Right renal cortex interstitium (tissue), 3 donors: Measurements from ENCODE around the gene SDR9C7. TPM values are rescaled to one million over a fixed set of nuclear protein-coding genes. Genes with fewer than 3 reads are reported as not detected.
"Not testable (repeated sequence)": the region's sequence is repeated elsewhere in the genome, so short reads cannot be mapped to it uniquely, and the experiment has no call there.

ENCODE experiments used
- DNase-seq, 3 donors: peaks; one replicate each; pipeline ENCODE4 v3.0.0-alpha.2; 2013; ENCODE audit warnings: low read depth in 3 of 3, low spot score in 2 of 3
- polyA plus RNA-seq, 3 donors: library from polyadenylated mRNA; unstranded; fragments of 120-200 nt; gene quantifications; one replicate each; pipeline ENCODE4 v1.2.1, GENCODE V29; 2013; ENCODE audit not compliant: insufficient read length in 3 of 3

SDR9C7 gene
- polyA plus RNA-seq, 3 donors, result 0.07 to 0.11 TPM; not detected in 1

DNA sequence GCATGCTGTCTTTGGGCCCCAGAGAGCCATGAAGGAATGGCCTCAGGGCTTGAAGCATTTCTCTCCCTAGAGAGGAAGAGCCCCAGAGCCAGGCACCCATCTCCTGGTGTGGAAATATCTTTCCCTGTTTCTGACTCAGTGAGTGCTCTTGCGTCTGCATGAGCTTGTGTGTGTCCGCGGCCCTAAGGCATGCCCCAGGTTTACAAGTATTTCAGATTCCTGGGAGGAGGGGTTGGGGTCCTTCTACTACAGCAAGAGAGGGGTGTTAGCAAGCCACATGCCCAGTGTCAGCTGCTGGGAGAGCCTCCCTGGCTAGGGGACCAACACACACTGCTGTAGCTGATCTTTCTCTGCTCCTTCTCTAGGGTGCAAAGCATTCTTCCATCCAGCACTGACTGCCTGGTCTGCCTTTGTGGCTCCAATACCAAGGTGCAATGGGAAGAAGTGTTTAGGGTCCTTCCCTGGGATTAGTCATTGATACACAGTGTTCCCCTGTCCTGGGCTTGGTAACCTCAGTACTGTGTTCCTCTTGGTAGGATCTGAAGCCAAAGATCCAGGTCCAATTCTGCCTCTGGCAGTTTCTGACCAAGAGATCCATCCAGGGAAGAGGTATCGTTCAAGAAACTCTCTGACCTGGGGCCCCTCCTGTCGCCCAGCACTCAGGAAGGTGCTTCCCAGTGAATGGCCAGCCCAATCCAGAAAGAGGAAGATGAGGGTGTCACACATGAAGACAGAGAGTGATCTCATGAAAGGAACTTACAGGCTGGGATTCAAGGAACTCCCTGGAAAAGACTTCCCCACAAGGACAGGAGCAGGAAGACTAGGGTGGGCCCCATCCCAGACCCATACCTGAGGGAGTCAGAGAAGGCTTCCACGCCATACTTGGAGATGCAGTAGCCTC is 20.1 kb upstream of the SDR9C7 start:
- no peak for DNase-seq

DNA sequence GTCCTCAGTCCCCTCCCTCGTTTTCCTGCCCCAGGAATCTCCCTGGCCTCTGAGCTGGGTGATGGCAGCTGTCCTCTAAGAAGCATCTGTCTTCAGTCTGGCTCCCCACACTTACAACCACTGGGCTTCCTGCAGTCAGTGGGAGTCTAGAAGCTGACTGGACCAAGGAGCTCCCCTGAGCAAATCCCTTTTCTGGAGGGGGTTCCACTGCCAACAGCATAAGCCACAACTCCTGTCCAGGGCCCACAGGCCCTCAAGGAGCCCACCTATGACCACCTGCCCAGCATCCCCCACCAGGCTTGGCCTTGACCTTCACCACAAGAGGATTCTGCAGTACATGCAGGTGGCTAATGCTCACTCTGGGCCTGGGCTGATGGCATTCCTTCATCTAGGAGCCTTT is 19.1 kb upstream of the SDR9C7 start:
- no peak for DNase-seq

DNA sequence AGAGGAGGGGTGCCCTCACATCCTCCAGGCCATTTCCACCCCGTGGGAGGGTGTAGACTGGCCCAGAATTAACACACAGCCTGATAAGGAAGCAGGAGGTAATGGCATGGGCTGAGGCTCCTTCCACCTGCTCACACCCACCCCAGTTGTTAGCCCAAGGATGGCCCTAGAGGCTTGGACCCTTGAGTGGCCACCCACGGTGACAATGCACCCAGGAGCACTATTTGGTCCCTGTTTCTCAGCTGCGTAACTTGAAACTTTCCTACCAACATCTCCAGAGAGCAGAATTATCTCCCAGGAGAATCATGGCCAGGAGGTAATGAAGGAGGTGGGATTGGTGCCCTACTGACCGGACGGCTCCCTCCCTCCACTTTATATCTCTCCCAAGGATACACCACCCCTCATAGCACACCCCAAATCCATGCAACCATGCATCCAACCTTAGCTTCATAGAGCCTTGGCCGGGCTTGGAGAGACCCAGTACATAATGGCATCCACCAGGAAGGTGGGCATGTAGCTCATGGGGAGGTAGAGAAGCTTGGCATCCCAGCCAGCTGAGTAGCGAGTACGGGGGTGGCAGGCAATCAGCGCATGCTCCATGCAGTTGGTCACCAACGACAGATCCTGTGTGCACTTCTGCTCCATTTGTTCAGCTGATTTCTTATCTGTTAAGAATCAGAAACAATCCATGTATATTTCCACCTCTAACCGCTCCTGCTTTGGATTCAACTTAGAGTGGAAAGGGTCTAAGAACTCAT is 17.6 kb upstream of the SDR9C7 start:
- no peak for DNase-seq

DNA sequence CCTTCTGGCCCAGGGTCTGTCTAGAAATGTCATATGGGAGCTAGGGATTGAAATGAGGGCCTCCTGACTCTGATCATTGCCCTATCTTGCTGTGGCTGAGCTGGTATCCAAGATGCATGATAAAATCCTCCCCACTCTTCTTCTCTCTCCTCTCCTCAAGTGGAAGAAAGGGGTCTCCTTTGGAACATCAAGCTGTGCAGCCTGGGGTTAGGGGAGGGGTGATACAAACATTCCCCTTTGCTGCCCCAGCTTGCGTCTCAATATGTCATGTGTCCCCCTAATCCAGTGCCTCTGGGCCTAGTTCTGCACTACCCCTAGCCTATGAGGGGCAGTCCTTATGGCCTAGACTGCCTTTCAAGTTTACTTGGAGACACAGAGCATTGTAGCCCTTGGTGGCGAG is 14.7 kb upstream of the SDR9C7 start:
- DNase-seq, result no peak

DNA sequence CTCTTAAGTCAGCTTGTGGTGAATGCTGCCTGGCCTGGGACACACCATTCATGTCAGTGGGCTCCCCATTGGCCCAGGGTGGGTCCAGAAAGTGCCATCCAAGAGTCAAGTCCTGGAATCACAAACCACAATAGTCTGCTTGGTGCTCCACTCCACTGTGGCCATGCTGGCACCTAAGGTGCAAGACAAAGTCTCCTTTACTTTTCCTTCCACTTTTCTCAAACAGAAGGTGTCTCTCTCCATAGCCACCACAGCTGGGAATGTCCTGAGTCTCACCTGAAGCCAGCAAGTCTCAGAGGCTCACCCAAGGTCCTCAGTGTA is 14.2 kb upstream of the SDR9C7 start:
- DNase-seq, result no peak

DNA sequence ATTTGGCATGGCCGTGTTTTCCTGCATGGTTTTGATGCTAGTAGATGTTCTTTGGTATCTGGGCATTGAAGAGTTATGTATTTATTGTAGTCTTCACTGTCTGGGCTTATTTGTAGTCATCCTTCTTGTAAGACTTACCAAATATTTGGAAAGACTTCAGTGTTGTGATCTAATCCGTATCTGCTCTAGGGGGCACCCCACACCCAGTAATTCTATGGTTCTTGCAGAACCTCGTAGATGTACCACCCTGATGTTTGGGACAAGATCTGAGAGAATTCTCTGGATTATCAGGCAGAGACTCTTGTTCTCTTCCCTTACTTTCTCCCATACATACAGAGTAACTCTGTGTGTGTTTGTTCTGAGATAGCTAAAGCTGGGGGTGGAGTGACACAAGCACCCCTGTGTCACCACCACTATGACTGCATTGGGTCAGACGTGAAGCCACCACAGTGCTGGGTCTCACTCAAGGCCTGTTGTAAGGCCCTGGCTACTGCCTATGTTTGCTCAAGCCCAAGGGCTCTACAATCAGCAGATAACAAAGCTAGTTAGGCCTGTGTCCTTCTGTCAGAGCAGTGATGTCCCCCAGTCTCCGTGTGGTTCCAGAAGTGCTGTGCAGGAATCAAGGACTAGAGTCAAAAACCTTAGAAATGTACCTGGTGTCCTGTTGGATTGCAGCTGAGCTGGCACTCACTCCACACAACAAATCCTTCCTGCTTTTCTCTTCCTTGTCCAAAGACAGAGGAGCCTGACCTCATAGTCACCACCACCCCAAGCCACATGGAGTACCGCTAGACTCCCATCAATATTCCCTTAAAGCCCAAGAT is 13.6 kb upstream of the SDR9C7 start:
- DNase-seq, result no peak

DNA sequence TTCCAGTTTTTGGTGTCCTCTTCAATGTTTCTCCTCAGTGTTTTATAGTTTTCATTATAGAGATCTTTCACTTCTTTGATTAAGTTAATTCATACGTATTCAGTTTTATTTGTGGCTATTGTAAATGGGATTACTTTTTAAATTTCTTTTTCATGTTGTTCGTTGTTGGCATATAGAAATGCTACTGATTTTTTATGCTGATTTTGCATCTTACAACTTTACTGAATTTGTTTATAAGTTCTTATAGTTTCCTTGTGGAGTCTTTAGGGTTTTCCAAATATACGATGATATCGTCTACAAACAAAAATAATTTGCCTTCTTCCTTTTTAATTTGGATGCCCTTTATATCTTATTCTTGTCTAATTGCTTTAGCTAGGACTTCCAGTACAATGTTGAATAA is 9.7 kb upstream of the SDR9C7 start:
- no peak for DNase-seq

DNA sequence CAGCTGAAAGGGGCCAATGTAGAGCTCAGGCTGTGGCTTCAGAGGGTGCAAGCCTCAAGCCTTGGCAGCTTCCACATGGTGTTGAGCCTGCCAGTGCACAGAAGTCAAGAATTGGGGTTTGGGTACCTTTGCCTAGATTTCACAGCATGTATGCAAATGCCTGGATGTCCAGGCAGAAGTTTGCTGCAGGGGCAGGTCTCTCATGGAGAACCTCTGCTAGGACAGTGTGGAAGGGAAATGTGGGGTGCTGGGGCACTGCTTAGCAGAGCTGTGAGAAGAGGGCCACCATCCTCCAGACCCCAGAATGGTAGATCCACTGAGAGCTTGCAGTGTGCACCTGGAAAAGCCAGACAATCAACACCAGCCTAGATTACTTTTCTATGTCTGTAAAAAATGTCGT is 9.2 kb upstream of the SDR9C7 start:
- DNase-seq, result not testable (repeated sequence)

DNA sequence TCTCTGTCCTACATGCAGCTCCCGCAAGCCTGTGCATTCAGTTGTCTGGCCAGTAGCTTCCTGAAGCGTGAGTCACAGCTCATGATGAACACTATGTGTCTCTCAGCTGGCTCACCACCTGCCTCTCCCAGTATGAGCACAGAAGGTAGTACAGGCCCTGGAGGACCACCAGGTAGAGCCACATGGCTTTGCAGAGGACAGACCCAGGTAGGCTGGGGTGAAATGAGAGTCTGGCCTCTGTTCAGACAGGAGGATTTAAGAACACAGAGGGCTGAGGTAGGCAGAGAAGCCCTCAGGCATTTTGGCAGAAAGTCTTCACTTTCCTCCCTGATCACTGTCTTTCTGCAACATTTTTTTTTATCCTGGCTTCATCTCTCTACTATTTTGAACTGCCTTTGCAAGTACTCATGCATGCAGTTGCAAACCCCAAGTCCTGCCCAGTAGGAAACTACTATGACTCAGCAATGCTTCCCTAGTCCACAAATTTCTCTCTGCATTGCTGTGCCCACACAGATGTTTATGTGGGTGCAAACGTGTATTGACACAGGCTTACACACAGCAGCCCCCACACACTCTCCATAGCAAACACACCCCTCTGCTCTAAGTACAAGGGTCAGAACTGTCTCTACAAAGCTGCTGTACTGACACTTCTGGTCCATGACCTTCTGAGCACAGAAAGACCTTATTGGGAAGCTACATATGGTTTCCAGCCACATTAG is 7.2 kb upstream of the SDR9C7 start:
- DNase-seq, result no peak

DNA sequence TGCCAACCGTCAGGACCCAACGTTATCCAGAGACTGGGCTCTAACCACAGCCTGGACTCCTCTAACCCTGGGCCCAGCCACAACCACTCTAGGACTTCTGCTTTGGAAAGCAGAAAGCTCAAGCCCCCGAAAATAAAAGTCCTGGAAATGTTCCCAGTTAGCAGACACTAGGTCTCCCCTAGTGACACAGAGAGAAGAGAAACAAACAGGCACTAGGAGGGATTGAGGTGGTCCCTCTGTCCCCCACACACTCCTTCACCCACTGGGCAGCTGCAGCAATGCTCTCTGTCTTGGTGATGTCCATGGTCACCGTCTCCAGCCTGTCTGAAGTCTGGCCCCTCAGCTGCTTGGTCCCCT is 6.7 kb upstream of the SDR9C7 start:
- DNase-seq, result not testable (repeated sequence)

DNA sequence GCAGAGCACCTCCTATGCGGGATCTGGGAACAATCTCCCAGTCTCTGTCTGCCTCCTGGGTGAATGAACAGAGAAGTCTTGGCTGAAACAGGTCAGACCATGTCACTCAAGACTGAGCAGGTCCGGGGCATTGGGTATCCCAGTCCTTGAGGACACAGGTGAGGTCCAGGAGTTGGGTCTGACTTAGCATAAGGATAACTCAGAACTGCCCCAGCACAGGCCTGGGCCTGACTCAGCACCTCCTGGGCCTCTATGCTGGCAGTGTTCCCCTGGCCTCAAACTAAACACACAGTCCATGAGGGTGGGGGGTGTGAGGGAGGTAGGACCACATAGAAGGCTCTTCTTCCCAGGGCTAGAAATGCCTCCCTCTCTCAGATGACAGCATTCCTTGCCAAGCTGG is 1.5 kb upstream of the SDR9C7 start:
- no peak for DNase-seq

DNA sequence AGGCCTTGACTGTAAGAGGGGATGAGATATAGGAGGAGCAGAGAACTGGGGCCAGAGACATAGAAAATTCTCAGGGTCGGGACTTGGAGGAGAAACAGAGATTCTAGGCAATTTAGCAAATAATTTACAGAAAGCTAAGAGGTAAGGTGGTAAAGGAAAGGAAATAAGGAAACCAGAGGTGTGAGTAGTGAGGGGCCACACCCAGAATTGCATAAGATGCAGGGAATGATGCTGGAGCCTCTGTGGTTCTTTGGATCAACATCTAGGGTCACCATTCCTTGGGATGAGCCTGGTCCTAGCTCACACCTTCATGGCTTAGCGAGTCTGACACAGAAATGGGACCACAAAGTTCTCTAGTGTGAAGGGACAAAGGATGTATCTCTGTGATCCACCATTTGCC is 949 bp upstream of the SDR9C7 start:
- no peak for DNase-seq

DNA sequence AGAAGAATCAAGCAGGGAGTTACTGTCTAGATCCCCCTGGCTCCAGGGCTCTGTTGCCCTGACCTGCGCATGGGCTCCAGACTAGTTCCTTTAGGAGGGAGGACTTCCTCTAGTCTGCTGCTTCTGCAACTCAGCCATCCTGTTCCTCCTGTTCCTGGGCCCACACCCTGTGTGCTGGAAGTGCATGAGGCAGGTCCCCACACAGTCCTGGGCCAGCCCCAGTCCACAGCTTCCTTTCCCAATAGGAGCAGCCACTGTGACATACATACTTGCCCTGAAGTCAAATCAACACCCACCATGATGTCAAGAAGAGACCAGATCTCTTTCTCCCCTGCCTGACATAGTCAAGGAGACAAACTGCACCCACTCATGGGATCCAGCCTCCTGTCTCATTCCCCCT is 1.3 kb downstream of the SDR9C7 start:
- DNase-seq, result no peak

DNA sequence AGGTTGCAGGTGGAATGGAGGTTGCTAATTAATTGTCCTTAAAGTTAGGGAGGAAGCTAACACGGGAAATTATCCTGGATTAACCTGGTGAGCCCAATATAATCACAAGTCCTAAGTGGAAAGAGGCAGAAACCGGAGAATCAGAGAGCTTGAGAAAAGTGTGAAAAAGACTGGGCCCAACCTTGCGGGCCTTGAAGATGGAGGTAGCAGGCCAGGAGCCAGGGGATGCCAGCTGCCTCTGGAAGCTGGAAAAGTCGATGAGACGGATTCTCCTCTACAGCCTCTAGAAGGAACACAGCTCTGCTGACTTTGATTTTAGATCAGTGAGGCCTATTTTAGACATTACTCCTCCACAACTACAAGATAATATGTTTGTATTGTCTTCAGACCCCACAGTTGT is 2.1 kb downstream of the SDR9C7 start:
- no peak for DNase-seq

DNA sequence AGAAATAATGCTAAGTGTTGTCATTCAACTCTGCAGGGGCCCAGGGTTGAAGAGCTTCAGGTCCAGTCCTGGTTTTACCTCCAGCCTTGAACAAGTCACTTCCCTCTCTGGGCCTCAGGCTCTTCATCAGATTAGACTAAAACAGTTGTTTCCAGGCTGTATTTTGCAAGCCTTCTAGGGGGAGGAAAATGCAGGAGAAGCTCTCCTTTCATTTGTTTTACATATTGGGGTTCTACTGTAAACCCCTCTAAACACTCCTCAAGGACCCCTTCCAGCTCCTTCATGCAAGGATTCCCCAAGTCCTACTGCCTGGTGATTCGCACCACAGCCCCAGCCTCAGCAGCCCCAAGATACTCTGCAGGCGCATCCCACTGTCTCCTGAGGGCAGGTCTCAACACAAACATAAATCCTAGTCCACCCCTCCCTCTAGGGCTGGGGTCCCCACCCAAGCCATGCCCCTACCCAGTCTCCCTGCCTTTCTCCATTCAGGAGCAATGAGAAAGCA is 2.7 kb downstream of the SDR9C7 start:
- DNase-seq, result peak; percentile 29 to 49 (median 36)

DNA sequence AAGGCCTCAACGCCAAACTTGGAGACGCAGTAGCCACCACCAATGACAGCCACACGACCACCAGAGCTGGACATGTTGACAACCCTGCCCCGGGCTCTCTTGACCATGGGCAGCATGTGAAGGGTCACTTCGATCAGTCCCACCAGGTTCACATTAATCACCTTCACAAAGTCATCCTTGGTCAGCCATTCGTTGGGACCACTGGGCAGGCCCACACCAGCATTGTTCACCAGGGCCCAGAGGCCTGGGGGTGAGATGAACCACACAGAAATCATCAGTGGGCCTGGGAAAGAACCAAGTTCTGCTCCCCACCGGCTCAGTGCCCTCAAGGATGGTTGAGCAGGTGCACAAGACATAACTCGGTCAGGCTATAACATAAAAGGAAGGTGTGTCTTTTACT is 4.0 kb downstream of the SDR9C7 start:
- no peak for DNase-seq

DNA sequence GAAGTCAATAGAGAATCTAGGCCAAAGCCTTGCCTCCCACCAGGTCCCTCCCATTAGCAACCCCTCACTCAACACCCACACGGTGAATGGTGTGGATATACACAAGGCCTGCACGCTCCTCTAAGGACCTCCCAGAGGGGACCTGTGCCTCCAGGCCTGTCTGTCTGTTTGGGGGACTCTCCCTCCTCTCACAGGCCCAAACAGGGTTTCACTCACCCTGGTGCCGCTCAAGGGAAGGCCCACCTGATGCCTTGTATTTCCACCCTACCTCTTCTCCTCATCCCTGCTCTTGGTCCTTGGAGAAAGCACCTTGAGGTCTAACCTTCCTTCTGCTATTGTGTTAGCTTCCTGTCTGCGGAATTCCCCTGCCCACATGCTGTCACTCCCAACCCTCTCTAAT is 4.4 kb downstream of the SDR9C7 start:
- no peak for DNase-seq

DNA sequence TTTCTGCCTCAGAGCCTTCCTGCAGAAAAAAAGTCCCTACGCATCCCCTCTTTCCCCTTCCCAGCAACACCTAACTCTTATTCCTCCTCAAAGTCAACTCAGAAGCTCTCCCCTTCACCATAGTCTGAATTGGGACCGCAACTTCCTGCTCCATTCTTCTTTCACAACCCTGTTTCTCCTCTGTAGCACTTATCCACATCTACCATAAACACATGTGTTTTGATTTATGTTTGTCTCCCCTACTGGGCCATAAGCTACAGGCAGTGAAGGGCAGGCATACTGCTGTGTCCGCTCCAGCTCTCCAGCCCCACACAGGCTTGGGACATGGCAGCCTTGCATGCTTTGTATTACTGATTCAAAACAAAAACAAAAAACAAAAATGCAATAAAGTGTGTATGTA is 5.9 kb downstream of the SDR9C7 start:
- no peak for DNase-seq

DNA sequence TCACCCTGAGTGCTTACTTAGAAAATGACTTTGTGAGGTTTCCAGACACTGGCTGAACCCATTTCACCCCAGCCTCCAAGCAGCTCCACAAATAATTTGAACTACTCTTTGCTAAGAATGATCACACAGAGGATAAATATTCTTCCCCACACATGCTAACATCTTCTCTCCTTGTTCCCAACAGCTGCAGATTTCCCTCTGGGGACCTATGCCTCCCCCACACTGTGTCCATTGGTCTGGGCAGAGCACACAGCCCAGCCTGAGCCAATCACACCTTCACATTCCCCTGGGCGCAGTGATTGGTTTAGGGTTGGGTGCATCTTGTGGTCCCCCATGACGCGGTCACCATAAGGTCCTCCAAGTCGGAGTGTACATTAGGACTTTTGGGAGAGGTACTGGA is 6.9 kb downstream of the SDR9C7 start:
- no peak for DNase-seq

DNA sequence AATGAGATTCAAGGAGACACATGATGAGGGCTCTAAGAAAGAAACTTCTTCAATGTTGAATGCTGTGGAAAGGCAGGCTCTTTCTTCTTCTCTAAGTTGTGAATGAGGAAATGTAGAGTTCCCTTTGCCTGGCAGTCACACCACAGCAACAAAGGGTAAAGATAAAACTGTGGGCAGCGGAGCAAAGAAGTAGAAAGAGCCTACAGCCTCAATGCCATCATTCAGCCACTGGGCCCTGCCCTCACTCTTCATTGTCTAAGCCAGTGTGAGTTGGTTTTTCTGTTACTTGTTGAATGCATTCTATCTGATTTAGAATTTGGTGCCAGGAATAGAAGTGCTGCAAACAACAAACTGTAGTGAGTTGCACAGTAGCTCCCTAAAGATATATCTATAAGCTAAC is 12.2 kb downstream of the SDR9C7 start:
- no peak for DNase-seq

DNA sequence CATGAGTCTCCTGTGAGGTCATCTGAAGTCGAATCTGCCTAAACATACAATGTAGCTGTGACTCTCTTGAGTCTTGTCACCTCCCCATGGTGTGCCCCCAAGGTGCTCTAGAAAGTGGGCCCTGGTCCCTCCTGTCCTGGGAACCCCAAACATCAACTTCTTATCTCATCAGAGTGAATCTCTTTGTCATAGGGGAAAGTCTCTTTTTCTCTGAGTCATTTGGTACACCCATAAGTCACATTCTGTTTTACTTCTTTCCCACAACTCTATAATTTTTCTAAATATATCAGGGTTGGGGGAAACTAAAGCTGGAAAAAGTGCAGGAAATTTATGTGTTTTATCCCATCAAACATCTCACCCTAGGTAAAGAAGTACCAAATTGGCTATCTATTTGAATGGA is 12.9 kb downstream of the SDR9C7 start:
- no peak for DNase-seq
